Mesothelial cell of epicardium (in vitro differentiated cells): ENCODE measurements around the gene FSIP1. TPM values are rescaled to one million over a fixed set of nuclear protein-coding genes. Genes with fewer than 3 reads are reported as not detected.

Source experiments
- DNase-seq, 2 experiments: peaks; one replicate each; pipeline ENCODE4 v3.0.0; 2021; ENCODE audit warnings: low spot score in 2 of 2; ENCODE audit not compliant: unreplicated experiment in 2 of 2
- H3K27ac Mint-ChIP-seq: 2 replicates; pipeline ENCODE4 v1.8.0; 2021; ENCODE audit warnings: mixed read lengths
- H3K27me3 Mint-ChIP-seq: 2 replicates; pipeline ENCODE4 v1.8.0; 2021; ENCODE audit warnings: low read depth, mixed read lengths
- H3K36me3 Mint-ChIP-seq: 2 replicates; pipeline ENCODE4 v1.8.0; 2021; ENCODE audit warnings: mixed read lengths
- H3K4me1 Mint-ChIP-seq: 2 replicates; pipeline ENCODE4 v1.8.0; 2021; ENCODE audit warnings: mixed read lengths
- H3K4me3 Mint-ChIP-seq: 2 replicates; pipeline ENCODE4 v1.8.0; 2021; ENCODE audit warnings: mild to moderate bottlenecking, moderate library complexity, mixed read lengths
- H3K9me3 Mint-ChIP-seq: 2 replicates; pipeline ENCODE4 v1.8.0; 2021; ENCODE audit warnings: mixed read lengths
- total RNA-seq: library from RNA; stranded (reverse); gene quantifications from 3 replicates; pipeline ENCODE4 v1.2.1, GENCODE V29; 2021
- TF ChIP-seq, protein P1 (sequence below): fragments of 200-600 bp; sonication (generic); IDR thresholded peaks from one replicate; pipeline ENCODE4 v1.5.0; 2021; ENCODE audit warnings: antibody characterized with exemption; ENCODE audit not compliant: unreplicated experiment

The FSIP1 gene
- total RNA-seq, 1 donor from 2014 or later: 0.74 TPM

DNA sequence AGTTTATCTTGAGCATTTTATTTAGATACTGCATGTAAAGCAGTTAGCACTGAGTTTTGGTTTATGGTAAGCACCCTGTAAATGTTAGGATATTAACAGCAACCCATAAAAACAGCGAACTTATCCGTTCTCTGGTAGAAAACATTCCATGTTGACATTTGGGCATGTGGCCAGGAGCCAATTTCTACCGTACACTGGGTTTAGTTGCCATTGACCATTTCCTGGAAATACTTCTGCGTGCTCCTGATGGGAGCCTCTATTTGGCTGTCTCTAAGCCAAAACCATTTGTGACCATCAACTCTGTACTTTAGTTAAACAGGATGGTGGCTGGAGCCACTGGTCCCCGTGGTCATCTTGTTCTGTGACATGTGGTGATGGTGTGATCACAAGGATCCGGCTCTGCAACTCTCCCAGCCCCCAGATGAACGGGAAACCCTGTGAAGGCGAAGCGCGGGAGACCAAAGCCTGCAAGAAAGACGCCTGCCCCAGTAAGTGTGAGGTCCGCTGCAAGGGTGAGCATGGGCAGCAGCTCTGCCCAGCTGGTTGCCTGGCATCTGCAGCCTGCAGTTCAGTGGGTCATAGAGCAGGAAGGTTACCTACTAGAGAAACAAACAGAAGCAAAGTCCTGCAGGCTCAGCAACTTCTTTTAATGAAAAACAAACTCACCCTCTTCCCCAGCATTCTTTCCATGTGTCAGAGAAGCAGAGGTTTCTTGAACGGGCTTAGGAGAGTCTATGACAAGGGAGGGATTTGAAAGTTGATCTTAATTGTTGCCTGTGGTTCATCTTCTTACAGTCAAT lies 194.7 kb downstream of the FSIP1 start:
- peaks cover 64% of the 10 kb centered on the region for H3K36me3 Mint-ChIP-seq
- no peaks in the 10 kb centered on the region for H3K27me3 Mint-ChIP-seq
- no peaks in the 10 kb centered on the region for H3K9me3 Mint-ChIP-seq
- TF ChIP-seq, protein P1, sequence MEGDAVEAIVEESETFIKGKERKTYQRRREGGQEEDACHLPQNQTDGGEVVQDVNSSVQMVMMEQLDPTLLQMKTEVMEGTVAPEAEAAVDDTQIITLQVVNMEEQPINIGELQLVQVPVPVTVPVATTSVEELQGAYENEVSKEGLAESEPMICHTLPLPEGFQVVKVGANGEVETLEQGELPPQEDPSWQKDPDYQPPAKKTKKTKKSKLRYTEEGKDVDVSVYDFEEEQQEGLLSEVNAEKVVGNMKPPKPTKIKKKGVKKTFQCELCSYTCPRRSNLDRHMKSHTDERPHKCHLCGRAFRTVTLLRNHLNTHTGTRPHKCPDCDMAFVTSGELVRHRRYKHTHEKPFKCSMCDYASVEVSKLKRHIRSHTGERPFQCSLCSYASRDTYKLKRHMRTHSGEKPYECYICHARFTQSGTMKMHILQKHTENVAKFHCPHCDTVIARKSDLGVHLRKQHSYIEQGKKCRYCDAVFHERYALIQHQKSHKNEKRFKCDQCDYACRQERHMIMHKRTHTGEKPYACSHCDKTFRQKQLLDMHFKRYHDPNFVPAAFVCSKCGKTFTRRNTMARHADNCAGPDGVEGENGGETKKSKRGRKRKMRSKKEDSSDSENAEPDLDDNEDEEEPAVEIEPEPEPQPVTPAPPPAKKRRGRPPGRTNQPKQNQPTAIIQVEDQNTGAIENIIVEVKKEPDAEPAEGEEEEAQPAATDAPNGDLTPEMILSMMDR: no peak
- H3K4me1 Mint-ChIP-seq: peaks cover 9% of the 10 kb centered on the region
- H3K4me3 Mint-ChIP-seq: no peak overlapping the region
- no peak overlapping the region for H3K27ac Mint-ChIP-seq
- DNase-seq: no peak

- TF ChIP-seq, protein P1: no peak
- Mint-ChIP-seq H3K4me1 (peaks cover 13% of the 10 kb centered on the region), H3K4me3 (no peak overlapping the region), H3K36me3 (peaks cover 57% of the 10 kb centered on the region), H3K9me3 (no peaks in the 10 kb centered on the region), H3K27me3 (no peaks in the 10 kb centered on the region), H3K27ac (no peak overlapping the region)
- DNase-seq: no peak
Measured at GRCh38 chr15:39587096-39587721, 195.4 kb downstream of the FSIP1 start.

DNA sequence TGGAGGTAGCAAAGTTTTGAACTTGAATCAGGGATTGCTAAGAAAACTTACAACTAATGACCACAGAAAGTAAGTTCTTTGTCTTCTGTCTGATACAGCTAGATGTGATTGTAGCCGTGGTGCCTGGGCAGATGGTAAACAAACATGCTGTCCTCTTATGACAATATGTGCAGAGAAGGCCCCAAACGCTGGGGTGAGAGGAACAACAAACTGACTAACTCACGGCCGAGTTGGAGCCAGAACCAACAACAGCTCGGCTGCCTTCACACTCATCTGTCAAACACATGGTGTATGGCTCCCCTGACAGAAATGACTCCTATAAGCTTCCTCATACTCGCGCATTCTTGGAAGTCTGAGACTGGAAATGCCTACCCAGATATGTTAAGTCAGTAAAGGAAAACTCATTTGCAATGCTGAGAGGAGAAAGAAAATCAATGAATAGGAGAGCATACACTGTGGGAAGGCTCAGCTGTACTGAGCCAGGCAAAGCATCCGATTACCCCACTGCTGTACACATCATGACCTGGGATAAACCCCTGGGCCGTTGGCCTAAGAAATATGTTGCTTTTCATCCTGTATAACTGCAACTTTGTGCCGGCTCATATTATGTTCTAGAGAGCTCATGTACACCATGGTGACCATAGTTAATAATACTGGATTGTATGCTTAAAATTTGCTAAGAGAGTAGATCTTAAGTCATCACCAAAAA lies 196.1 kb downstream of the FSIP1 start:
- Mint-ChIP-seq H3K4me1 (peaks cover 20% of the 10 kb centered on the region), H3K4me3 (no peak overlapping the region), H3K36me3 (peaks cover 53% of the 10 kb centered on the region)

DNA sequence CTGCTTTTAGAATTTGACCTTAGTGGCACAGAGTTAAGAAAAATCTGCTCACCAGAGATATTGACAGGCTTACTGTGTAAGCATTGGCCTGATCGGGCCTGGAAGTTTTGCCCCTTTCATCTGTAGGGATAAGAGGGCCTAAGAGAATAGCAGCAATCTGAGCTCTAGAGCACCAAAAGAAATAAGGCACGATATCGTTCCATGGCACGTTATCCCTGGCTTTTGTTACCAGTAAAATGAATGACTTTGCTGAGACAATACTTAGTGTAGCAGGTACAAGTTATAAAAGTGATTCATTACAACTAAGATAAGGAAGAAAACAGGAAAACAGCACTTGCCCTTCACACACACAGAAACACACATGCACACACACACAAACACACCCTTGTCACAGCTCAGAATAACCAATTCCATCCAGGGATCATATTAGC lies 196.8 kb downstream of the FSIP1 start:
- Mint-ChIP-seq H3K4me3 (no peak overlapping the region), H3K9me3 (no peaks in the 10 kb centered on the region), H3K36me3 (peaks cover 46% of the 10 kb centered on the region), H3K27ac (no peak overlapping the region), H3K27me3 (no peaks in the 10 kb centered on the region), H3K4me1 (peaks cover 26% of the 10 kb centered on the region)
- no peak for DNase-seq
- TF ChIP-seq, protein P1: no peak

More for the DNA sequence above, 196.1 kb downstream of the FSIP1 start:
- TF ChIP-seq, protein P1: no peak
- Mint-ChIP-seq H3K27ac (no peak overlapping the region), H3K27me3 (no peaks in the 10 kb centered on the region), H3K9me3 (no peaks in the 10 kb centered on the region)
- DNase-seq: no peak

DNA sequence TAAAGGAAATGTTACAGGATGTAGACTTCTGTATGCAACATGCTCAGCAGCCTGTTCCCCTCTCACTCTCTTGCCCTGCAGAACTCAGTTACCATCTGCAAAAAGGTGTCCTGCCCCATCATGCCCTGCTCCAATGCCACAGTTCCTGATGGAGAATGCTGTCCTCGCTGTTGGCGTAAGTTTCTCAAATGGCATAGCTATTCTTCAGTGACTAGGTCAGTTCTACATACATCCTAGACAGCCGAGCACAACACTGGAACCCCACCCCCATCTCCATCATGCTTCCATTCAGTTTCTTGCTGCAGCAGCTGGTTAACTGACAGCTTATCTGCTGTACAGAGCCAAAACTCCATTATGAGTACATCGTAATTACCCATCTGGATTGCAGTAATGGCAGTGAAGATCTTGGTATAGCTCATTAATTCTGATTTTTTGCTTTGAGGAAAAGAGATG lies 197.2 kb downstream of the FSIP1 start:
- H3K9me3 Mint-ChIP-seq: no peaks in the 10 kb centered on the region
- H3K4me1 Mint-ChIP-seq: peaks cover 26% of the 10 kb centered on the region
- TF ChIP-seq, protein P1: no peak
- no peak overlapping the region for H3K27ac Mint-ChIP-seq
- no peak overlapping the region for H3K4me3 Mint-ChIP-seq
- H3K27me3 Mint-ChIP-seq: no peaks in the 10 kb centered on the region
- no peak for DNase-seq
- H3K36me3 Mint-ChIP-seq: peaks cover 44% of the 10 kb centered on the region
